GM23338 (cell line): Measurements from ENCODE around the gene RPLP2.

ENCODE experiments used
- CREB1 ChIP-seq: fragments of 250-450 bp; sonication (Bioruptor Pico); IDR thresholded peaks from 2 replicates; pipeline ENCODE4 v1.5.0; 2020; ENCODE audit warnings: low read depth, mild to moderate bottlenecking, moderate library complexity
- CTCF ChIP-seq, 2 experiments: fragments of 200-600 bp in 1 of 2; sonication (generic) in 1 of 2; conservative IDR thresholded peaks; 2 replicates each; pipeline versions ENCODE4 v1.5.1 to v1.6.1; 2016 to 2017; ENCODE audit warnings: antibody characterized with exemption in 2 of 2, low read depth in 2 of 2, mild to moderate bottlenecking in 2 of 2, moderate library complexity in 1 of 2
- ETS1 ChIP-seq: IDR thresholded peaks from 2 replicates; pipeline ENCODE4 v1.6.1; 2016; ENCODE audit warnings: antibody characterized with exemption
- EZH2 ChIP-seq: fragments of 200-600 bp; sonication (generic); IDR thresholded peaks from one replicate; pipeline ENCODE4 v1.8.0; 2017; ENCODE audit warnings: antibody characterized with exemption, mild to moderate bottlenecking, low read depth; ENCODE audit not compliant: unreplicated experiment
- EZH2phosphoT487 ChIP-seq: fragments of 200-600 bp; sonication (generic); IDR thresholded peaks from one replicate; pipeline ENCODE4 v1.8.1; 2018; ENCODE audit warnings: antibody characterized with exemption; ENCODE audit not compliant: unreplicated experiment
- JUNB ChIP-seq: IDR thresholded peaks from one replicate; pipeline ENCODE4 v1.6.1; 2016; ENCODE audit warnings: antibody characterized with exemption; ENCODE audit not compliant: unreplicated experiment
- POLR2AphosphoS5 ChIP-seq: IDR thresholded peaks from 2 replicates; pipeline ENCODE4 v1.6.1; 2016; ENCODE audit warnings: antibody characterized with exemption, low read depth
- REST ChIP-seq: IDR thresholded peaks from one replicate; pipeline ENCODE4 v1.6.1; 2018; ENCODE audit warnings: antibody characterized with exemption; ENCODE audit not compliant: unreplicated experiment
- STAT1 ChIP-seq: IDR thresholded peaks from one replicate; pipeline ENCODE4 v1.6.1; 2016; ENCODE audit warnings: antibody characterized with exemption; ENCODE audit not compliant: unreplicated experiment
- ZNF114 ChIP-seq: fragments of 250-450 bp; sonication (Bioruptor Pico); IDR thresholded peaks from 2 replicates; pipeline ENCODE4 v1.5.0; 2020; ENCODE audit warnings: mild to moderate bottlenecking, moderate library complexity
- ZNF331 ChIP-seq: fragments of 250-450 bp; sonication (Bioruptor Pico); IDR thresholded peaks from 2 replicates; pipeline ENCODE4 v1.5.0; 2020; ENCODE audit warnings: low read depth, mild to moderate bottlenecking, moderate library complexity
- ZNF462 ChIP-seq: fragments of 250-450 bp; sonication (Bioruptor Pico); IDR thresholded peaks from 2 replicates; pipeline ENCODE4 v1.5.0; 2020; ENCODE audit warnings: mild to moderate bottlenecking, moderate library complexity

- TF ChIP-seq EZH2 (no peak), CTCF (conservative IDR thresholded peaks at IDR 0.05; ENCODE audit: low read depth in 2 of 2) (no peak), REST (no peak), EZH2phosphoT487 (no peak), POLR2AphosphoS5 (no peak), ETS1 (no peak), ZNF331 (CRISPR knock-in tag) (no peak), JUNB (no peak), CREB1 (CRISPR knock-in tag) (no peak), STAT1 (no peak), ZNF114 (no peak), ZNF462 (CRISPR knock-in tag) (no peak)
Observed at GRCh38 chr11:858762-859339, 49.1 kb downstream of the RPLP2 start.
